GM12872 (cell line): ENCODE data around the gene CUTA.

Source experiments
- TF ChIP-seq, protein P1 (sequence below): IDR thresholded peaks from 3 replicates; pipeline ENCODE4 v1.5.1; 2011; ENCODE audit warnings: low read depth, mild to moderate bottlenecking, low read length, moderate library complexity; ENCODE audit not compliant: insufficient read depth

Gene CUTA

DNA sequence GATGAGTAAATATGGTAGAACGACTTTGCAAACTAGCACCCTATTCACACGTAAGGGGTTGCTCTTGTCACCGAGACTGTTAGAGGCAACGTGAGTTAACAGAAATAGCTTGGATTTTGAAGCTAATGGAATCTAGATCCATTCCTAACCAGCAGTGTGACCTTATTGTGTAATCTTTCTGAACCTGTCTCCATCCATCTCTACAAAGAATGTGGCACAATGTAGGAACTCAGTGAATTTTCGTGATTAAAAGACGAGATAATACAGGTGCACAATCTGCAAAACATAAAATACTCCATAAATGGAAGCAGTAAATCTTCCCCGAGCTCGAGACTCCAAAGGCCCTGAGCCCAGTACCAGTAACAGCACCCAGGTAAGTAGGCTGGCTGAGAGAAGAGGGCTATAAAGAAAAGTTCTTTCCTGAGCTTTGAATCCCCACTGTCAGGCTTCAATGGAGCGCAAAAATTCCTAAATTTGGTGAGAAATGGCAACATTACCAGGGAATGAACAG lies 27.1 kb downstream of the CUTA start:
- TF ChIP-seq, protein P1, sequence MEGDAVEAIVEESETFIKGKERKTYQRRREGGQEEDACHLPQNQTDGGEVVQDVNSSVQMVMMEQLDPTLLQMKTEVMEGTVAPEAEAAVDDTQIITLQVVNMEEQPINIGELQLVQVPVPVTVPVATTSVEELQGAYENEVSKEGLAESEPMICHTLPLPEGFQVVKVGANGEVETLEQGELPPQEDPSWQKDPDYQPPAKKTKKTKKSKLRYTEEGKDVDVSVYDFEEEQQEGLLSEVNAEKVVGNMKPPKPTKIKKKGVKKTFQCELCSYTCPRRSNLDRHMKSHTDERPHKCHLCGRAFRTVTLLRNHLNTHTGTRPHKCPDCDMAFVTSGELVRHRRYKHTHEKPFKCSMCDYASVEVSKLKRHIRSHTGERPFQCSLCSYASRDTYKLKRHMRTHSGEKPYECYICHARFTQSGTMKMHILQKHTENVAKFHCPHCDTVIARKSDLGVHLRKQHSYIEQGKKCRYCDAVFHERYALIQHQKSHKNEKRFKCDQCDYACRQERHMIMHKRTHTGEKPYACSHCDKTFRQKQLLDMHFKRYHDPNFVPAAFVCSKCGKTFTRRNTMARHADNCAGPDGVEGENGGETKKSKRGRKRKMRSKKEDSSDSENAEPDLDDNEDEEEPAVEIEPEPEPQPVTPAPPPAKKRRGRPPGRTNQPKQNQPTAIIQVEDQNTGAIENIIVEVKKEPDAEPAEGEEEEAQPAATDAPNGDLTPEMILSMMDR, result no peak

DNA sequence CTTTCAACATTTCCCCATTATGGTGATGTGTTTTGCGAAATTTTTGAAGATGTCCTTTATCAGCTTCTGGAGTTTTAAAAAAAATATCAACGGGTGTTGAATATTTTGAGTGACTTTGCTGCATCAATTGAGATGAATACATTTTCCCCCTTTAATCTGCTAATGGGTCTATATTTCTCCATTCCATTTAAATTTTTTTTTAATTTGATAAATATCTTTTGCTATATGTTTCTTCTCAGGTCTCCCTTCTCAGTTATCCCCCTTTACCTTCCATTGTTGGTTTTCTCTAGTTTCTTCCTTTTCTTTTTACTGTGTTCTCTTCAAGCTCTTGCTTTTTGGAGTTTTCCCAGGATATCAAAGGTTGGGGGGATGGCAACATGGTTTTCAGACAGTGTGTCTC lies 27.7 kb downstream of the CUTA start:
- TF ChIP-seq, protein P1, result no peak

DNA sequence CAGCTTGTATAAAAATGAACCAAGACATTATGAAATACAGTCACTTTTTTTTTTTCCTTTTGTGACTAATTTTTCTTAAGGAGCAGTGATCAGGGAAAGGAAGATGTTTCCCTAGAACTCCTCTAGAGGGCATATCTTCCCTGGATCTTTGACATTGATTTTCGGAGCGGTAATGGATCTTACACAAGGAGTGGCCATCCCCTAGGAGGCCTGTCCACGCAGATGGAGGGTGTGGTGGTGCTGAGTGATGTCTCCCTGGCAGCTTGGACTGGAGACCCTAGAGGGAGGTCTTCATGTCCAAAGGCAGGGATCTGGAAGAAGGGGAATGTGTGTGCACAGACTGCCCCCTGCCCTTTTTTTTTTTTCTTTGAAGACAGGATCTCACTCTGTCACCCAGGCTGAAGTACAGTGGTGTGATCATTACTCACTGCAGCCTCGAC lies 33.3 kb downstream of the CUTA start:
- TF ChIP-seq, protein P1, result no peak

DNA sequence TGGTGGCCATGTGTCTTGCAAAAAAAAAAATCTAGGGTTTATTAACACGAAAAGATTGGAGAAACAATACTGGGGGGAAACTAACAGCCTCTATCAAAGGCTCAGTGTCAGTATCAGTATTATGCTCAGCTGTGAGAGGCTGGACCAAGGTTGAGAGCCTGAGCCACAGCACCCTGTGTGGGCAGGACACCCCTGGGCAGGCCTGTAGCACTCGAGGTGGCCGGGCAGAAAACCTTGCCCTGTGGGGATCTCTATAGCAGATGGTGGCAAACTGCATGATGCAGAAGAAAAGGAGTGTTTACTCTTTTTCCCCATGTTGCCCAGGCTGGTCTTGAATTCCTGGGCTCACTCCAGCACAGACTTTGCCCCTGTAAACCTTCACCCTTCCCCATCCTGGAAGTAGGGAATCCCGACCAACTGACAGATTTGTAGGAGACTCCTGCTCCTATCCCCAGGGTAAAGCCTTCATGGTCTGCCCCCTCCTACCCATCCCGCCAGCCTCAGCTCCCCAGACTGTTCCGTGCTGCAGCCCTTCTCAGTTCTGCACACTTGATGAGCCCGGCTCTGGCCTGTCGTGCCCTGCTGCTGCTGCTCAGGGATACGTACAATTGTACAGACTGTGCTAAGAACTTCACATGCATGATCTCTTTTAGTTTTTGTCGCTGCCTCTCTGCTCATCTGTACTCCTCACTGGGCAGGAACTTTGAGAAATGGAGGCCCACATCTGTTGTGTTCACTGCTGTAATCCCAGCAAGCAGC lies 34.3 kb downstream of the CUTA start:
- TF ChIP-seq, protein P1, result no peak

DNA sequence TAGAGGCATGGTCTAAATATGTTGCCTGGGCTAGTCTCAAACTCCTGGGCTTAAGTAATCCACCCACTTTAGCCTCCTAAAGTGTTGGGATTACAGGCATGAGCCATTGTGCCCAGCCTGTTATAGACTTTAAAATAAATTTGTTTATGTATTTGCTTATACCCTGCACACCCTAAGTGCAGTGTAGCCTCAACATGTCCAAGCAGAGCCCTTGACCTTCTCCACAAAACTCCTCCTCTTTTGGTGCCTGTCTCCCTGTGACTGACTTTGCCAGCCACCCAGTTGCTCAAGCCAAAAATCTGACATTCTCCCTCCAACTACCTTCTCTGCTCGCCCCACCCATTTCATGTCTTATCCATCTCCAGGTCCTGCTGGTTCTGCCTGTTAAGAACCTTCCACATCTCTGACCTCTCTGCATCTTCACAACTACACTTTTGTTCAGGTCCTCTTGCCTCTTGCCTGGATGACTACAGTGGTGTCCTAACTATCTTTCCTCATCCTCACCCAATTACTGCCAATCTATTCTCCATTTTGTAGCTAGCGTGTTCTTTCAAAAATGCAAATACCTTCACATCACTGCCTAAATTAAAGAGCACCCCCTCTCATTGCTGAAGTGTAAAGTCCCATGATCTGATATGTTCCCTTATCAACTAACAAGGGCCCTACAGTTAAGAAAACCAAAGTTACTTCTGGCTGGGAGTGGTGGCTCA lies 37.5 kb downstream of the CUTA start:
- TF ChIP-seq, protein P1, result no peak

DNA sequence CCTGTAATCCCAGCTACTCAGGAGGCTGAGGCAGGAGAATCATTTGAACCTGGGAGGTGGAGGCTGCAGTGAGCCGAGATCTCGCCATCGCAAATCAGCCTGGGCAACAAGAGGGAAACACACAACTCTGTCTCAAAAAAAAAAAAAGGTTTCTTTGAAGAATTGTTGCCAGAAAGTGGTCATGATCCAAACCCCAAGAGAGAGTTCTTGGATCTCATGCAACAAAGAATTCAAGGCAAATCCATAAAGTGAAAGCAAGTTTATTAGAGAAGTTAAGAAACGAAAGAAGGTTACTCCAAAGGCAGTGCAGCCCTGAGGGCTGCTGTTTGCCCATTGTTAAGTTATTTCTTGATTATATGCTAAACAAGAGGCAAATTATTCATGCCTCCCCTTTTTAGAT lies 40.7 kb downstream of the CUTA start:
- TF ChIP-seq, protein P1, result no peak

DNA sequence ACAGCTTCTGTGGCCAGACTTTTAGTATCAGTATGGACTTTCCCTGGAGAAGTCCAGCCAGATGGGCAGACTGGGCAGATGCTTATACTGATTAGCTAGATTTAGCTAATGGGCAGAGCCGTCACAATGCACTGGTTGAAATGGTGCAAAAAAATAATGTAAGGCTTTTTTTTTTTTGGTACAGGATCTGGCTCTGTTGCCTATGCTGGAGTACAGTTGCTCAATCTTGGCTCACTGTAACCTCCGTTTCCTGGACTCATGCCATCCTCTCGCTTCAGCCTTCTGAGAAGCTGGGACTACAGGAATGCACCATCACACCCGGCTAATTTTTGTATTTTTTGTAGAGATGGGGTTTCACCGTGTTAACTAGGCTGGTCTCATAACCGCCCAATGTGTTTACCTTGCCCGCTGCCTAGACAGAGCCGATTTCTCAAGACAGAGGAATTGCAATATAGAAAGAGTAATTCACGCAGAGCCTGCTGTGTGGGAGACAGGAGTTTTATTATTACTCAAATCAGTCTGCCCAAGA lies 42.7 kb downstream of the CUTA start:
- TF ChIP-seq, protein P1, result no peak
